HepG2 (cell line): ENCODE data around the gene ZNF234. TPM values are rescaled to one million over a fixed set of nuclear protein-coding genes. Genes with fewer than 3 reads are reported as not detected.
A peak's percentile ranks its signal among the peaks of the same experiment; 100 is the strongest.
"Not testable (repeated sequence)": the region's sequence is repeated elsewhere in the genome, so short reads cannot be mapped to it uniquely, and the experiment has no call there.

Source experiments
- ATAC-seq: fragments of 200-7000 bp; cut with Tn5 transposase; 3 replicates; pipeline ENCODE4 v1.9.1; 2020; ENCODE audit warnings: mild to moderate bottlenecking, moderate library complexity
- BruUV-seq: library from RNA; stranded (reverse); fragments of 400-500 nt; replicated peaks from 2 replicates; lab custom pipeline; 2021; lab: Mats Ljungman, UMichigan
- CTCF ChIA-PET: fragments of 300-600 bp; formaldehyde crosslinking; extraction: SDS; loops from one replicate; lab custom pipeline; 2021; ENCODE audit warnings: low total read pairs, inconsistent platforms, low intra/inter-chr PET ratio; lab: Yijun Ruan, JAX
- POLR2A ChIA-PET: fragments of 350-600 bp; sonication (Branson Sonifier 250); formaldehyde crosslinking; loops from one replicate; lab custom pipeline; 2020; ENCODE audit warnings: antibody characterized with exemption, inconsistent platforms; lab: Yijun Ruan, JAX
- DNase-seq: peaks from one replicate; pipeline ENCODE4 v3.0.0-alpha.2; 2015; ENCODE audit warnings: low spot score
- FAIRE-seq: peaks from 3 replicates; lab custom pipeline; 2011; peaks lifted over from hg19 to GRCh38; lab: Jason Lieb, UNC
- H2AFZ ChIP-seq: one replicate; pipeline ENCODE4 v1.6.1; 2011; ENCODE audit warnings: low read length, inconsistent platforms
- H3K27ac ChIP-seq: fragments of 300-600 bp; 3 replicates; pipeline ENCODE4 v1.8.0; 2011; ENCODE audit warnings: mixed run types, mild to moderate bottlenecking, mixed read lengths, low read length, inconsistent platforms; ENCODE audit not compliant: insufficient read depth; ENCODE audit errors: extremely low read length
- H3K27me3 ChIP-seq, 2 experiments: fragments of 200-600 bp in 1 of 2; 2 replicates in 1 of 2; 3 replicates in 1 of 2; pipeline versions ENCODE4 v1.6.0 to v1.8.0; 2011; ENCODE audit warnings: low read length in 2 of 2, mild to moderate bottlenecking in 2 of 2, moderate library complexity in 2 of 2, inconsistent platforms in 1 of 2; ENCODE audit not compliant: insufficient read depth in 2 of 2, control insufficient read depth in 1 of 2
- H3K36me3 ChIP-seq, 2 experiments: fragments of 200-600 bp in 1 of 2; replicated peaks in 1 of 2; 2 replicates in 1 of 2; 3 replicates in 1 of 2; pipeline versions ENCODE4 v1.5.1 to v1.8.0; 2011; ENCODE audit warnings: low read length in 2 of 2, inconsistent platforms in 1 of 2; ENCODE audit not compliant: insufficient read depth in 2 of 2, control insufficient read depth in 1 of 2
- H3K4me1 ChIP-seq: 2 replicates; pipeline ENCODE4 v1.5.1; 2012; ENCODE audit warnings: low read length, inconsistent platforms; ENCODE audit not compliant: insufficient read depth
- H3K4me2 ChIP-seq: 2 replicates; pipeline ENCODE4 v1.6.0; 2011; ENCODE audit warnings: low read depth, low read length, inconsistent platforms
- H3K4me3 ChIP-seq, 3 experiments: fragments of 200-600 bp in 1 of 3; sonication (generic), shearing (Covaris generic) in 1 of 3; replicated peaks in 1 of 3; 2 replicates each; pipeline ENCODE4 v1.5.1; 2011 to 2016; ENCODE audit warnings: low read length in 3 of 3, inconsistent platforms in 2 of 3, low read depth in 2 of 3, mild to moderate bottlenecking in 2 of 3, control low read depth in 1 of 3, mixed read lengths in 1 of 3; ENCODE audit not compliant: insufficient read depth in 1 of 3
- H3K79me2 ChIP-seq: one replicate; pipeline ENCODE4 v1.6.1; 2011; ENCODE audit warnings: low read length, inconsistent platforms; ENCODE audit not compliant: insufficient read depth
- H3K9ac ChIP-seq: 2 replicates; pipeline ENCODE4 v1.6.0; 2011; ENCODE audit warnings: mild to moderate bottlenecking, low read depth, low read length, inconsistent platforms; ENCODE audit not compliant: insufficient read depth
- H3K9me3 ChIP-seq: 2 replicates; pipeline ENCODE4 v1.5.1; 2012; ENCODE audit warnings: mild to moderate bottlenecking, low read length
- H4K20me1 ChIP-seq: 2 replicates; pipeline ENCODE4 v1.6.0; 2011; ENCODE audit warnings: inconsistent platforms, mild to moderate bottlenecking, low read length, moderate library complexity; ENCODE audit not compliant: insufficient read depth
- MTERF4 ChIP-seq: sonication (generic); formaldehyde crosslinking; IDR thresholded peaks from 2 replicates; pipeline ENCODE4 v1.8.0; 2023; ENCODE audit warnings: mild to moderate bottlenecking, missing genetic modification reagents
- WGBS: methylation state at CpG from one replicate; pipeline ENCODE4 v1.1.6; 2017; ENCODE audit warnings: low lambda C conversion rate; 5-methylcytosine and 5-hydroxymethylcytosine counted together
- in situ Hi-C: cut with HindIII; loops from 2 replicates; pipeline ENCODE4 v1.10.0; 2017; ENCODE audit warnings: low pct_unique_long_range_greater_than_20kb; ENCODE audit not compliant: extremely low pct_ligation_motif_present
- intact Hi-C: fragments of 100-400 bp; cut with micrococcal nuclease; formaldehyde crosslinking; loops from one replicate; pipeline ENCODE4 v1.10.0; 2022; ENCODE audit not compliant: unreplicated experiment
- polyA plus RNA-seq, 8 experiments: library from polyadenylated mRNA; depleted of rRNA in 3 of 8; stranded (reverse) in 7 of 8; unstranded in 1 of 8; fragments of >200 nt; fragmentation: Illumina TruSeq in 4 of 8; extraction: Trizol in 4 of 8; gene quantifications; 2 replicates each; pipeline versions ENCODE4 v1.2.1 to v1.2.3, GENCODE V29; 2011 to 2016; ENCODE audit warnings: low read depth in 4 of 8, missing spikeins in 1 of 8, mixed read lengths in 1 of 8; ENCODE audit not compliant: insufficient read depth in 1 of 8
- total RNA-seq, 5 experiments: library from RNA; depleted of rRNA; stranded (reverse); fragments of >200 nt; fragmentation: Illumina TruSeq; extraction: Trizol; gene quantifications; 2 replicates each; pipeline ENCODE4 v1.2.3, GENCODE V29; 2016; ENCODE audit warnings: low read depth in 1 of 5
- TF ChIP-seq, protein P1 (sequence below): sonication (generic); formaldehyde crosslinking; IDR thresholded peaks from 2 replicates; pipeline ENCODE4 v1.5.1; 2020; ENCODE audit warnings: mild to moderate bottlenecking, missing genetic modification reagents, moderate library complexity

The ZNF234 gene
- total and polyA plus RNA-seq, 2 of the 13 experiments (the other 11 are each of a cell fraction or from before 2014, with no cell fraction given): 3.5 to 11.2 TPM

- Histone ChIP-seq H3K4me3 (peak overlapping the region; percentile 82 to 92 (median 82)), H3K4me1 (peaks cover 14% of the 10 kb centered on the region), H2AFZ (peak overlapping the region; percentile 19), H4K20me1 (no peaks in the 10 kb centered on the region), H3K9me3 (no peaks in the 10 kb centered on the region), H3K4me2 (peak overlapping the region; percentile 80), H3K9ac (peak overlapping the region; percentile 76), H3K79me2 (no peaks in the 10 kb centered on the region), H3K36me3 (peaks cover 2 to 6% of the 10 kb centered on the region in 2 experiments; a peak in 3 of 5 replicates), H3K27ac (peak overlapping the region; percentile 51), H3K27me3 (no peaks in the 10 kb centered on the region; a peak in 1 of 5 replicates)
- in situ Hi-C loops: no loop called here
- 3% methylated on average over 7 of the region's 18 CpGs for WGBS
- CTCF ChIA-PET: no interaction called here
- FAIRE-seq: no peak
- ATAC-seq: peak; percentile 10
- no peak for TF ChIP-seq MTERF4 (CRISPR knock-in tag)
- TF ChIP-seq, protein P1, sequence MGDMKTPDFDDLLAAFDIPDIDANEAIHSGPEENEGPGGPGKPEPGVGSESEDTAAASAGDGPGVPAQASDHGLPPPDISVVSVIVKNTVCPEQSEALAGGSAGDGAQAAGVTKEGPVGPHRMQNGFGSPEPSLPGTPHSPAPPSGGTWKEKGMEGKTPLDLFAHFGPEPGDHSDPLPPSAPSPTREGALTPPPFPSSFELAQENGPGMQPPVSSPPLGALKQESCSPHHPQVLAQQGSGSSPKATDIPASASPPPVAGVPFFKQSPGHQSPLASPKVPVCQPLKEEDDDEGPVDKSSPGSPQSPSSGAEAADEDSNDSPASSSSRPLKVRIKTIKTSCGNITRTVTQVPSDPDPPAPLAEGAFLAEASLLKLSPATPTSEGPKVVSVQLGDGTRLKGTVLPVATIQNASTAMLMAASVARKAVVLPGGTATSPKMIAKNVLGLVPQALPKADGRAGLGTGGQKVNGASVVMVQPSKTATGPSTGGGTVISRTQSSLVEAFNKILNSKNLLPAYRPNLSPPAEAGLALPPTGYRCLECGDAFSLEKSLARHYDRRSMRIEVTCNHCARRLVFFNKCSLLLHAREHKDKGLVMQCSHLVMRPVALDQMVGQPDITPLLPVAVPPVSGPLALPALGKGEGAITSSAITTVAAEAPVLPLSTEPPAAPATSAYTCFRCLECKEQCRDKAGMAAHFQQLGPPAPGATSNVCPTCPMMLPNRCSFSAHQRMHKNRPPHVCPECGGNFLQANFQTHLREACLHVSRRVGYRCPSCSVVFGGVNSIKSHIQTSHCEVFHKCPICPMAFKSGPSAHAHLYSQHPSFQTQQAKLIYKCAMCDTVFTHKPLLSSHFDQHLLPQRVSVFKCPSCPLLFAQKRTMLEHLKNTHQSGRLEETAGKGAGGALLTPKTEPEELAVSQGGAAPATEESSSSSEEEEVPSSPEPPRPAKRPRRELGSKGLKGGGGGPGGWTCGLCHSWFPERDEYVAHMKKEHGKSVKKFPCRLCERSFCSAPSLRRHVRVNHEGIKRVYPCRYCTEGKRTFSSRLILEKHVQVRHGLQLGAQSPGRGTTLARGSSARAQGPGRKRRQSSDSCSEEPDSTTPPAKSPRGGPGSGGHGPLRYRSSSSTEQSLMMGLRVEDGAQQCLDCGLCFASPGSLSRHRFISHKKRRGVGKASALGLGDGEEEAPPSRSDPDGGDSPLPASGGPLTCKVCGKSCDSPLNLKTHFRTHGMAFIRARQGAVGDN (CRISPR knock-in tag): peak; percentile 1; the same call in 1 of the 2 replicates
- BruUV-seq: TSS peak; percentile 78
- intact Hi-C loops: loop anchor here (1.0 to 10.0 kb wide), 3 partner anchors 98 to 179 kb away; partner anchors contain the start of genes ZNF227, ZNF230 and ZNF45
- POLR2A ChIA-PET: interaction anchor here (1.3 to 3.5 kb wide), 3 partner anchors 19 to 93 kb away, joined by 5 to 19 read pairs (median 11); partner anchors contain the start of genes ZNF224 and ZNF226
- no peak for DNase-seq
These were observed 27.5 kb upstream of the ZNF234 start for GRCh38 chr19:44113784-44114390.

DNA sequence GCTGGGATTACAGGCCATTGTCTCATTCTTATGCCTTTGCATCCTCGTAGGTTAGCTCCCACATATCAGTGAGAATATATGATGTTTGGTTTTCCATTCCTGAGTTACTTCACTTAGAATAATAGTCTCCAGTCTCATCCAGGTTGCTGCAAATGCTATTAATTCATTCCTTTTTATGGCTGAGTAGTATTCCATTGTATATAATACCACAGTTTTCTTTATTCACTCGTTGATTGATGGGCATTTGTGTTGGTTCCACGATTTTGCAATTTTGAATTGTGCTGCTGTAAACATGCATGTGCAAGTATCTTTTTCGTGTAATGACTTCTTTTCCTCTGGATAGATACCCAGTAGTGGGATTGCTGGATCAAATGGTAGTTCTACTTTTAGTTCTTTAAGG lies 20.2 kb upstream of the ZNF234 start:
- ATAC-seq, FAIRE-seq, H3K9me3 ChIP-seq, H3K27me3 ChIP-seq, DNase-seq, intact Hi-C loops, H3K4me2 ChIP-seq, H2AFZ ChIP-seq, POLR2A ChIA-PET, H3K4me3 ChIP-seq, H3K79me2 ChIP-seq, BruUV-seq, H3K27ac ChIP-seq, CTCF ChIA-PET, in situ Hi-C loops, H3K9ac ChIP-seq, H4K20me1 ChIP-seq, H3K4me1 ChIP-seq: not testable (repeated sequence)
- peaks cover 2 to 14% of the 10 kb centered on the region in 2 experiments; a peak in 3 of 5 replicates for H3K36me3 ChIP-seq
- WGBS: 92% methylated on average over 4 of the region's 4 CpGs
